Prostate gland (tissue), 2 donors: ENCODE results near the gene IKZF2.

Experiments used
- CTCF ChIP-seq, 4 experiments: fragments of 200-600 bp in 2 of 4; fragments of 450-650 bp in 2 of 4; sonication (generic) in 2 of 4; IDR thresholded peaks; 1 replicate in 3 of 4; 2 replicates in 1 of 4; pipeline ENCODE4 v1.5.1; 2016 to 2019; ENCODE audit warnings: antibody characterized with exemption in 4 of 4, mild to moderate bottlenecking in 2 of 4, moderate library complexity in 2 of 4
- POLR2A ChIP-seq: fragments of 450-650 bp; IDR thresholded peaks from one replicate; pipeline ENCODE4 v1.6.1; 2016; ENCODE audit warnings: antibody characterized with exemption, mild to moderate bottlenecking

- no peak for TF ChIP-seq POLR2A
- TF ChIP-seq CTCF (IDR thresholded peaks at IDR 0.05), result no peak
Measured at GRCh38 chr2:213066443-213066743, 85.0 kb downstream of the IKZF2 start.
